Lower lobe of right lung (tissue), 2 donors: ENCODE data around the gene MELTF. TPM values are rescaled to one million over a fixed set of nuclear protein-coding genes. Genes with fewer than 3 reads are reported as not detected.
A peak's percentile ranks its signal among the peaks of the same experiment; 100 is the strongest.

Source experiments
- ATAC-seq, 2 donors: fragments of 200-7000 bp; cut with Tn5 transposase; one replicate each; pipeline ENCODE4 v1.9.1; 2020 to 2022; ENCODE audit warnings: mild to moderate bottlenecking in 2 of 2, moderate library complexity in 2 of 2
- DNase-seq: peaks from one replicate; pipeline ENCODE4 v3.0.0-alpha.2; 2020
- H3K27ac ChIP-seq: fragments of 200-600 bp; one replicate; pipeline ENCODE4 v1.8.0; 2022
- H3K27me3 ChIP-seq: fragments of 200-600 bp; one replicate; pipeline ENCODE4 v1.8.0; 2022; ENCODE audit warnings: low read depth
- H3K36me3 ChIP-seq: fragments of 200-600 bp; one replicate; pipeline ENCODE4 v1.8.0; 2022; ENCODE audit warnings: mild to moderate bottlenecking
- H3K4me1 ChIP-seq: fragments of 200-600 bp; one replicate; pipeline ENCODE4 v1.8.0; 2022
- H3K4me3 ChIP-seq: fragments of 200-600 bp; one replicate; pipeline ENCODE4 v1.8.0; 2022; ENCODE audit warnings: mild to moderate bottlenecking
- H3K9me3 ChIP-seq: fragments of 200-600 bp; one replicate; pipeline ENCODE4 v1.8.0; 2022
- intact Hi-C: fragments of 100-400 bp; cut with DNase I; formaldehyde crosslinking; loops from one replicate; pipeline ENCODE4 v1.11.0; 2022
- total RNA-seq: library from RNA; stranded (reverse); fragmentation: NEBNext Ultra II Directional; extraction: Animal tissue kit (Norgen Biotek cat#: 25700); gene quantifications from one replicate; pipeline ENCODE4 v1.2.1, GENCODE V29; 2021
- TF ChIP-seq, protein P1 (sequence below): fragments of 200-600 bp; IDR thresholded peaks from one replicate; pipeline ENCODE4 v1.8.0; 2022; ENCODE audit warnings: antibody characterized with exemption, mild to moderate bottlenecking
- donor health status: DM: no; HTN: yes; CAD: no; lungs with severe emphysema.

The MELTF gene
- total RNA-seq, 1 donor from 2014 or later: 5.2 TPM

DNA sequence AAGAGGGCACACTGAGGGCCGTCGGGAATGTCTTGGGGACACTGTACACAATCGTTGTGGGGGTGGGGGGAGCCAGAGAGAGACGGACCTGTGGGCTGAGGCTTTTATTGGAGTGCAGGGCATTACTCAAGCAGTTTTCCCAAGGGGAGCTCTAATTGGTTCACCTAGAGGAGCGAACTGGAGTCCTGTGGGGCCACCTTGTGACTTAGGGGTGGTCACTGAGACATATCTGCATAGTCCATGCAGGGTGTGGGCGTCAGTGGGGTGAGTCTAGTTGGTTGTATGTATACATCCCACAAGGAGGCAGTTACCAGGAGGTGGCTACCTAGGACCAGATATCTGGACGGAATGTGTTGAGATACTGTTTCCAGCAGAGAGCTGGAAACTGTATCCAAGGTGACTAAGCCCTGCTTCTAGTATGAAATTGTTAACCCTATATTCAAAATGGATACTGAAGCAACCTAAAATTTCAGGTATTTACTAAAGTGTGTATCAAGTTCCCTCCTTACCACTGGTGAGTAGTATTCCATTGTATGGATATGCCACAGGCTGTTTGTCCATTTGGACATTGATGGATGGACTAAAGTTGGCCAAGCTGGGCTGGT lies 58.4 kb downstream of the MELTF start:
- ATAC-seq (no peak), DNase-seq (no peak)
- Histone ChIP-seq H3K9me3 (no peaks in the 10 kb centered on the region), H3K36me3 (peaks cover 5% of the 10 kb centered on the region), H3K27ac (no peak overlapping the region), H3K4me3 (no peak overlapping the region), H3K27me3 (no peaks in the 10 kb centered on the region), H3K4me1 (peaks cover 11% of the 10 kb centered on the region)
- intact Hi-C loops: no loop called here
- TF ChIP-seq, protein P1, sequence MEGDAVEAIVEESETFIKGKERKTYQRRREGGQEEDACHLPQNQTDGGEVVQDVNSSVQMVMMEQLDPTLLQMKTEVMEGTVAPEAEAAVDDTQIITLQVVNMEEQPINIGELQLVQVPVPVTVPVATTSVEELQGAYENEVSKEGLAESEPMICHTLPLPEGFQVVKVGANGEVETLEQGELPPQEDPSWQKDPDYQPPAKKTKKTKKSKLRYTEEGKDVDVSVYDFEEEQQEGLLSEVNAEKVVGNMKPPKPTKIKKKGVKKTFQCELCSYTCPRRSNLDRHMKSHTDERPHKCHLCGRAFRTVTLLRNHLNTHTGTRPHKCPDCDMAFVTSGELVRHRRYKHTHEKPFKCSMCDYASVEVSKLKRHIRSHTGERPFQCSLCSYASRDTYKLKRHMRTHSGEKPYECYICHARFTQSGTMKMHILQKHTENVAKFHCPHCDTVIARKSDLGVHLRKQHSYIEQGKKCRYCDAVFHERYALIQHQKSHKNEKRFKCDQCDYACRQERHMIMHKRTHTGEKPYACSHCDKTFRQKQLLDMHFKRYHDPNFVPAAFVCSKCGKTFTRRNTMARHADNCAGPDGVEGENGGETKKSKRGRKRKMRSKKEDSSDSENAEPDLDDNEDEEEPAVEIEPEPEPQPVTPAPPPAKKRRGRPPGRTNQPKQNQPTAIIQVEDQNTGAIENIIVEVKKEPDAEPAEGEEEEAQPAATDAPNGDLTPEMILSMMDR: no peak

DNA sequence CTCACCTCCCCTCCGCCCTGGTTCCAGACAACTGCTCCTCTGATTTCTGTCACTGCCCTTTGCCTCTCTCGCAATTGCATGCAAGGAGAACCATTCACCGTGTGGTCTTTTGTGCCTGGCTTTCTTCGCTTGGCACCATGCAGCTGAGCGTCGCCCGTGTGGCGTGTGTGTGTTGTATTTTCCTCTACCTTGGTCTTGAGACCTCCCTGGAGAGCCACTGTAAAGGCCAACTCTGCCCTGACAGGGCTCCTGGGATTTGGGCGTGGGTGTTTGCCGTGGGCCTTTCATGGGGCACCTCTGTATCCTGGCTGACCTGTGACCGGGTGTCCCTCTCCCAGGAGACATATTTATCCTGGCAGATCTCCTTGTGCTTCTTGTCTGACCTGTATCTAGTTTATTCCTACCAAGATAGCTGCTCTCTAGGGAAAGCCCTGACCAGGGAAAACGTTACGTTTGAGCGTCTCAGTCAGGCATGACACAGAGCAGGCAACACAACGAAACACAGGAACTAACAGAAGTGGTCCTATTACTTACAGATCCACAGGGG lies 59.0 kb downstream of the MELTF start:
- no peak overlapping the region for H3K27ac ChIP-seq
- no peak overlapping the region for H3K4me3 ChIP-seq
- no peaks in the 10 kb centered on the region for H3K27me3 ChIP-seq
- intact Hi-C loops: no loop called here
- no peaks in the 10 kb centered on the region for H3K9me3 ChIP-seq
- ATAC-seq (no peak), DNase-seq (no peak)
- peaks cover 5% of the 10 kb centered on the region for H3K36me3 ChIP-seq
- peaks cover 11% of the 10 kb centered on the region for H3K4me1 ChIP-seq
- TF ChIP-seq, protein P1: no peak

DNA sequence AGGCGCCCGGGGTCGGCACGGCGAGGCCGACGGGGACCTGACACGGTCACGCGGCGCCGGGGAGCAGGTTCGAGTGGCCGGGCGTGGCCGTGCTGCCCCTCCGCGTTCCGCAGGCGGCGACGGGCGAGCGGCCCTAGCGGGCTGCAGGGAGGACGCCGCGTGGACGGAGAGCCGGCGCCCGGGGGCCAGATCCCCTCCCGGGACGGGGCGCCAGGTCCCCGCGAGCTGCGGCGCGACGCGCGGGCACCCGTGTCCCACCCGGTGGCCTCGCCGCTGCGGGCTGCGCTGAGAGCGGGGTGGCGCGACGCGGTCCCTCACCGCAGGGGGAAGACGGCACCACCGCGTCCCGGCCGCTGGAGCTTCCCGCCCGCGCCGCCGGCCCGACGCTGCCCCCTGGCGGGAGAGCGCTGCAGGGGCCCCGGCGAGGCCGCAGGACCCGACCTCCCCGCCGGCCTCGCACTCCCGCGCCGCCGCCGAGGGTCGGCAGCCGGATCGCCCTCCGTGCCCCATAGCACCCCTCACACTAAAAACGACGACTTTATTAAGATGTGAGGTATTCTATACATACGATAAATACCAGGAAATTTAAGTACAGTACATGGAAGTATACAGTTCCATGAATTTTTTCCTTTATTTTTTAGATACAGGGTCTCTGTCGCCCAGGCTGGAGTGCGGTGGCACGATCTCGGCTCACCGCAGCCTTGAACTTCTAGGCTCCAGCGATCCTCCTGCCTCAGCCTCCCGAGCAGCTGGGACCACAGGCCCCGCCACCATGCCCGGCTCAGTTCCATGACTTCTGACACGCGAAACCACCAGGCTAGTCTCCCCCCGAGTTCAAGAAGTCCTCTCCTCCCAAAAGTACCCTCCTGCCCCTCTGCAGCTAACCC lies 59.7 kb downstream of the MELTF start:
- Histone ChIP-seq H3K27me3 (no peaks in the 10 kb centered on the region), H3K9me3 (no peaks in the 10 kb centered on the region), H3K4me1 (peaks cover 11% of the 10 kb centered on the region), H3K36me3 (peaks cover 5% of the 10 kb centered on the region), H3K27ac (peak overlapping the region; percentile 84), H3K4me3 (peak overlapping the region; percentile 89)
- DNase-seq (peak; percentile 78), ATAC-seq (peak; percentile 91 to 92)
- TF ChIP-seq, protein P1: peak; percentile 85
- intact Hi-C loops: no loop called here

DNA sequence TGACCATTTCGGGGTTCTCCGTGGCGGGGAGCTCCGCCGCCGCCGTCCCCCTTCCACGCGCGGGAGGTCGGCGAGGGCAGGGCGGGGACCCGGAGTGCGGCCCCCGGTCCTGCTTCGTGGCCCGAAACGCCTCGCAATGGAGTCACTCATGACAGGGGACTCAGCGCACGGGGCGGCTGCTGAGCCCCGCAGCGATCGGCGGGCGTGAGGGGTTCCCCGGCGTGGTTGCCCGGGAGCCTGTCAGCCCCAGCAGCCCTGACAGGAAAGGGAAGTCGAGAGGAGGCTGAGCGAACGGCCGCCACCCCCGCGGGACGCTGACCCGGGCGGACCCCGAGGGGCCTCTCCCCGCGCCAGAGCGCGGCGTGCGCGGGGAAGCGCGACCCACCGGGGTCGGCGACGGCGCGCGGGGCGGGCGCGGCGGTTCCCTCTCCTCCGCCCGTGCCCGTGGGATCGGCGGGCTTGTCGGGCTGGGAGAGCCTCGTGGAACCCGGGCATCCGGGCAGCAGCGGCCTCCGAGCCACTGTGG lies 60.4 kb downstream of the MELTF start:
- Histone ChIP-seq H3K27me3 (no peaks in the 10 kb centered on the region), H3K36me3 (peaks cover 5% of the 10 kb centered on the region), H3K27ac (peak overlapping the region; percentile 84), H3K4me1 (peaks cover 11% of the 10 kb centered on the region), H3K9me3 (no peaks in the 10 kb centered on the region), H3K4me3 (peak overlapping the region; percentile 89)
- intact Hi-C loops: no loop called here
- TF ChIP-seq, protein P1: no peak
- DNase-seq (peak; percentile 71), ATAC-seq (peak; percentile 29 to 50)

DNA sequence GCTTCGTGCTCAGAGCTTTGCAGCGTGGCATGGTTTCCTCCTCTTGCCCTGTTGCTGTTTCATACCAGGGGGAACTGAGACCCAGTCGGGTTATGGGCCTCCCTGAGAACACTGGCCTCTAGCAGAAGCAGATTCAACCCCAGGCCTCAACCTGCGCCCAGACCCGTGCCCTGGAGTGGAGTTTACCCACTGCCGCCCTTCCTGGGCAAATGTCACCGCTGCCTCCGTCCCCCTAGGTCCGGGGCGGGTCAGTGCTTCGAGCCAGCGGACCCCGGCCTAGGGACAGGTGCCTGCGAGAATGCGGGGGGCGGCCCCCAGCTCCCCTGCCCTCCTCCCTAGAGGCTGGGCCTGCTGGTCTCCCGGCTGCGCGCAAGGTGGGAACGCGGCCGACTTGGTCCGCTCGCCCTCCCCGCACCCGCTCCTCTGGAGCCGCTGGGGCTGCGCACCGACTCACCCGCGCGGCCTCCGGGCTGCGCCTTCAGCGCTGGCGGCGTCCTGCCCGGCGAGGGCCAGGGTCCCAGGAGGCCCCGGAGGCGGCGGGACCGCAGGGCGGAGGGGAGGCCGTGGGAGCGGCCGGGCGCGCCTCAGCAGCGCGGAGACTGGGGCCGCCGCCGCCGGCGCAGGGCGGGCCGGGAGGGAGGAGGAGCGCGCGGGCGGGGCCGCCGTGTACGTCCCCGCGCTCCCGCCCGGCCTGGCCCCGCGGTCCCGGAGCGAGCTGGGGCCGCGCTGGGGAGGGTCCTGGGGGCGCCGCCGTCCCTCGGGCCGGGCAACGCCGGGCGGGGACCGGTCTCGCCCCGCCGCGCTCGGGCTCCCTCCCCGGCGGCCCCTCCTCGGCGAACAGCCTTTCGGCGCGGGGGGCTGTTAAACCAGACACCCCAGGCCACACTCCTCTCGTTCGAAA lies 61.1 kb downstream of the MELTF start, which contains the start of gene PIGZ:
PIGZ (minus strand) TSS at position 601 of the 901 bp plus-strand sequence. CDS start 16,802 bp downstream, outside the sequence.
- Histone ChIP-seq H3K4me1 (peaks cover 11% of the 10 kb centered on the region), H3K27me3 (no peaks in the 10 kb centered on the region), H3K9me3 (no peaks in the 10 kb centered on the region), H3K36me3 (peaks cover 5% of the 10 kb centered on the region), H3K4me3 (peak within 1 kb of the TSS; percentile 89), H3K27ac (peak within 1 kb of the TSS; percentile 84)
- DNase-seq (peak; percentile 65), ATAC-seq (peak; percentile 83 to 86)
- intact Hi-C loops: no loop called here
- TF ChIP-seq, protein P1: no peak
